ENCODE measurements around the gene MRPL41.
A peak's percentile ranks its signal among the peaks of the same experiment; 100 is the strongest.
"Not testable (repeated sequence)": the region's sequence is repeated elsewhere in the genome, so short reads cannot be mapped to it uniquely, and the experiment has no call there.

MRPL41 gene

DNA sequence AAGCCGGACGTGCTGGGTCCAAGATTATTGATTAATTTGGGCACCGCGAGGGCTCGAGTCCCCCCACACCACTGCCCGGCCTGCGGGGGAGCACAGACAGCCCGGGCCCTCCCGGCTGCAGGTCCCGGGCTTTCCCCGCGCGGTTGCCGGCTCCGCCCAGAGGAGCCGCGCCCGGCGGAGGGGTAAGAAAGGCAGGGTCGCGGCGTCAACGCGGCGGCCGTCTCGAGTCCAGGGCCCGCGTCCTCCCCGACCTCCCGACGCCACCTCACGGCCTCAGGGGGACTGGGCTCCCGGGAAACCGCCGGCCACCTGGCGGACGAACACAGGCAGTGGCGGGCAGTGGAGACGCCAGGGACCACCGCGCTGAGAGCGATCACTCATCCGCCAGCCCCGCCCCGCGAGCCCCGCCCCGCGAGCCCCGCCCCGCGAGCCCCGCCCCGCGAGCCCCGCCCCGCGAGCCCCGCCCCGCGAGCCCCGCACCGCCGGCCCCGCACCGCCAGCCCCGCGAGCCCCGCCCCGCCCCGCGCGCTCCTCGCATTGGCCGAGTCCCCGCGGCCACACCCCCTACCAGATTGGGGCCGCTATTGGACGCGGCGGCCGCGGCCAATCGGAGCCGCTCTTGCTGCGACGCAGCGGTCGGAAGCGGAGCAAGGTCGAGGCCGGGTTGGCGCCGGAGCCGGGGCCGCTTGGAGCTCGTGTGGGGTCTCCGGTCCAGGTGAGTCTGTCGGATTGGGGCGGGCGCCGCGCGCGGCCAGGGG, at the start of gene MRPL41:
Gene MRPL41 (plus strand): TSS at position 616 of the 758 bp plus-strand sequence. CDS start 203 bp downstream, outside the sequence.
- peak; percentile 87 for DNase-seq (ENCODE audit: low read depth)

DNA sequence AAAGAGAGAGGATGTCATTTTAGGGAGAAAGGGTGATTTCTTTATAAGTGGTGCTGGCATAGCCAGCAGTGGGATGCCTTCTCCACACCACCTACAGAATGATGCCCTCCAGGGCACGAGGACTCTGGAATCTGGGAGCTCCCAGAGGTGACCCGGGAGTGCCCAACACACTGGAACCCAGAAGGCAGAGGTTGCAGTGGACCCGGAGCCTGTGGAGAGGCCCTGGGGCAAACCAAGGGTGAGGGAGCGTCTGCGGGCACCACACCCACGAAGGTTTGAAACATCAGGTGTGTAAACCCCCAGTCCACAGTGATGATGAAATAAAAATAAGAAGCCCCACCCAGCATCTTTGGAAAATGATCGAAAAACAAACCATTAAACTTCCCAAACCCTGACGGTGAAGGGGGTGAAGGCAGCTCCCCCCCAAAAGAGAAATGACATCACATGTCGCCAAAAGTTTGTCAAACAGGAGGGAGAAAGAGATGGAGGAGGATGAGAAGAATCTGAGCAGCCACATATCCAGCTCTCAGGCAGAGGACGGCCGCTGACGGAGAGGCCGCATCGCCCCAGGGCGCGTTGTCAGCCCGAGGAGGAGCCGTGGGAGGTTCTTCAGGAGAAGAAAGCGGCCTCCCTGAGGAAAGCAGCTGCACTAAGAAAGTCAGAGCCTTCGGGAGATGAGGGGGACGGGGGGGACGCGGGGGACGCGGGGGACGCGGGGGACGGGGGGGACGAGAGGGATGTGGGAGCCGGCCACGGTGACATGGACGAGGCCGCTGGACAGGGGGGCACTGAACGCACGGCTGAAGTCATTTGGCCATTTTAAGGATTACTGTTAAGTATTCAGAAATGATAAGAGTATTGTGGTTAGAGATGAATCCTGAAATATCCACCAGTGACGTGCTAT, 49.4 kb upstream of the MRPL41 start:
- DNase-seq (ENCODE audit: low read depth): peak; percentile 21

DNA sequence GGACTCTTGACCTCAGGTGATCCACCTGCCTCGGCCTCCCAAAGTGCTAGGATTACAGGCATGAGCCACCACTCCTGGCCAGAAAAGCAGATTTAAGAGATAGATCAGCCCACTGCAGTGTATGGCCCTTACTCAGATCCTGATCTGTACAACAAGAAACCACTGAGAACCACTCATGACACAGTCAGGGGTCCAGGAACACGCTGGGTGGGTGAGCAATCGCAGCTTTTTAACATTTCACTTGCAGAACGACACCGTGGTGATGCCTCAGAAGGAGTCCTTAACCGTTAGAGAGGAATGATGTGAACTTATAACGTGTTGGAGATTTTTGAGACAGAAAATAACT, 47.3 kb upstream of the MRPL41 start:
- no peak for DNase-seq (ENCODE audit: low read depth)

DNA sequence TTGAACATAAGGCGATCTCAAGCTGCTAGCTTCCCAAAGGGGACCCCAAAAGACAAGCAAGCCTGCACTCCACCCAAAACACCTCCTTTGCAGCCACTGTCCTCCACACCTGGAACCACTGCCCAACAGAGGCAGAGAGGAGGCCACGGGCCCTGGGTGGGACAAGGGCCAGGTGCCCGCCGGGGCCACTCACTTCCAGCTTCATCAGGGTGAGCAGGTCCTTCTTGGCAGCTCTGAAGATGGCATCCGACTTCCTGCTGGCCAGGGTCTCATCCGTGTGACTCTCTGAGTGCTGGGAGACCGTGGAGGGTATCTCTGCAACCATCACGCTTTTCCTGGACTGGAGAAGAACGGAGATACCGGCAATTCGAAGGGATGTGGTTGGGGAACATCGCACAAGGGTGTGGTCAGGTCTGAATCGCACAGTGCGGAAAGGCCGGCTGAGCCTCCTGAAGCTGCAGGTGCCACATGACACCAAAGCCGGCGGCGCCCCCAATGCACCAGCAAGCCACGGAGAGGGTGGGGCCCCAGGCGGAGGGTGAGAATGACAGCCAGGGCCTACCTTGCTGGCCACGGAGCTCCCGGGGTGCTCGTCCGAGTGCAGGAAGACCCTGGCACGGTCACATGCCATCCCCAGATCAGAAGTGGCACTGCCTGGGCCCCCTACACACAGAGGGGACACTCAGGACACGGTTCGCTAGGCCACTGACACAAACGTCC, 46.1 kb upstream of the MRPL41 start:
- DNase-seq (ENCODE audit: low read depth): no peak

DNA sequence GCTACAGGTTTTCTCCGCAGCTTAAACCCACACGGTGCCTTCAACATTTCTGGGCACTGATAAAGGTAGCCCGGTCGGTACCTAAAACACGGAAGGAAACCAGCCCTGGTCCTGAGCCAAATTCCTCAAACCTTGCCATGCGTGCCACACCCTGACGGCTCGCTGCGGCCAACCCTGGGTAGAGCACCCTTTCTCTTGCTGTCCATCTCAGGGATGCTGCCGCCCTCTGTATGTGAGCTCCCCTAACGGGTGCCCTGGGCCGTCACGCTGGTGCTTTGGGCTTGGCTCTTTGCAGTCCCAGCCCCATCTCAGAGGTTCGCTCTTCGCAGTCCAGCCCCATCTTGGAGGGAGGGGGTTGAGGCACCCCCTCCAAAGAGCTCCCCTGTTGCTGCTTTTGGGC, 45.4 kb upstream of the MRPL41 start:
- no peak for DNase-seq (ENCODE audit: low read depth)

DNA sequence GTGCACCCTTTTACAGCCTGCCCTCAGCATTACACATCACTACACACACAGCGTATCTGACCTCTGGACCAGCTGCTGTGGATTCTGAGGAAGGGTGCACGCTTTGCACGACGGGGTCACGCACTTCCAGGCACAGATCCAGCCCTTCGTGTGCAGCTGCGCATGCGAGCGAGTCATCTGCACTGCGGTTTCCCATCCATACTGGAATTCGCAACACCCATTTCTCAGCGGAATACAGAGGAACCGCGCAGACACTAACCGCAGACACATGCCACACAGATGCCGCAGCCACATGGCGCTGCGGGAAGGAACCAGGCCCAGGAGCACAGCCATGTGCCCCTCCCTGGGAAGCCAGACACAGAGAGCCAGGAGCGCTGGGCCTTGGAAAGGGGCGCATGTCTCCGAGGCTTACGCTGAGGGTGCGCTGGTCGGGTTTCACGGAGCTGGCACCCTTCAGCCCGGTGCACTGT, 44.9 kb upstream of the MRPL41 start:
- DNase-seq (ENCODE audit: low read depth): peak; percentile 9

DNA sequence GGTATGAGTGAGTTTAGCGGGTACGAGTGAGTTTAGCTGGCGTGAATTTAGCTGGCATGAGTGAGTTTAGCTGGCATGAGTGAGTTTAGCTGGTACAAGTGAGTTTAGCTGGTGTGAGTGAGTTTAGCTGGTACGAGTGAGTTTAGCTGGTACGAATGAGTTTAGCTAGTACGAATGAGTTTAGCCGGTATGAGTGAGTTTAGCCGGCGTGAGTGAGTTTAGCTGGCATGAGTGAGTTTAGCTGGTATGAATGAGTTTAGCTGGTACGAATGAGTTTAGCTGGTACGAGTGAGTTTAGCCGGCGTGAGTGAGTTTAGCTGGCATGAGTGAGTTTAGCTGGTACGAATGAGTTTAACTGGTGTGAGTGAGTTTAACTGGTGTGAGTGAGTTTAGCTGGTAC, 42.5 kb upstream of the MRPL41 start:
- DNase-seq (ENCODE audit: low read depth): no peak

DNA sequence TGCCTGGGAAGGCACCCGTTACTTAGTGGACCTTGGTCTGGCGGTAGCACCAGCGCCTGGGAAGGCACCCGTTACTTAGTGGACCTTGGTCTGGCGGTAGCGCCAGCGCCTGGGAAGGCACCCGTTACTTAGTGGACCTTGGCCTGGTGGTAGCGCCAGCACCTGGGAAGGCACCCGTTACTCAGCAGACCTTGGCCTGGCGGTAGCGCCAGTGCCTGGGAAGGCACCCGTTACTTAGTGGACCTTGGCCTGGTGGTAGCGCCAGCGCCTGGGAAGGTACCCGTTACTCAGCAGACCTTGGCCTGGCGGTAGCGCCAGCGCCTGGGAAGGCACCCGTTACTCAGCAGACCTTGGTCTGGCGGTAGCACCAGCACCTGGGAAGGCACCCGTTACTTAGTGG, 40.6 kb upstream of the MRPL41 start:
- not testable (repeated sequence) for DNase-seq (ENCODE audit: low read depth)

DNA sequence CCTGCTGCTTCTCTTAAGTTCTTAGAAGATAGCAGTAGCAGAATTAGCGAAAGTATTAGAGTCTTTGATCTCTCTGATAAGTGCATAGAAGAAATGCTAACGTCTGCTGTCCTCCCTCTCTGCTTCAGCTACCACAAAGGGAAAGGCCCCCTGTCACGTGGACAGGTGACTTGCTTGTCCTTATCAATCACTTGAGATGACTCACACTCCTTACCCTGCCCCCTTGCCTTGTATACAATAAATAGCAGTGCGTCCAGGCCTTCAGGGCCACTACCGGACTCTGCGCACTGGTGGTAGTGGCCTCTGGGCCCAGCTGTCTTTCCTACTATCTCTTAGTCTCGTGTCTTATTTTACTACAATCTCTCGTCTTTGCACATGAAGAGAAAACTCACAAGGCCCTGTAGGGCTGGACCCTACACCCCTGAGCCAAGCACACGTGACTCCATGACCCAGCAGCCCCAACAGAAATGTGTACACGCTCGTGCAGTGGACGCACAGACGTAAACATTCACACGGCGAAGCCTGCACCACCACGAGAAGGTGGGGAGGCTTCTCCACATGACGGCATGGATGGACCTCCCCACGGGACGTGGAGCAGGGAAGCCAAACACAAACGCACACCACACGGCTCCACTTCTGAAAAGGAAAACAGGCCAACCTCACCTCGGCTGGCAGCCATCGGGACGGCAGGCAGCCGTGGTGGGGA, 39.8 kb upstream of the MRPL41 start:
- no peak for DNase-seq (ENCODE audit: low read depth)

DNA sequence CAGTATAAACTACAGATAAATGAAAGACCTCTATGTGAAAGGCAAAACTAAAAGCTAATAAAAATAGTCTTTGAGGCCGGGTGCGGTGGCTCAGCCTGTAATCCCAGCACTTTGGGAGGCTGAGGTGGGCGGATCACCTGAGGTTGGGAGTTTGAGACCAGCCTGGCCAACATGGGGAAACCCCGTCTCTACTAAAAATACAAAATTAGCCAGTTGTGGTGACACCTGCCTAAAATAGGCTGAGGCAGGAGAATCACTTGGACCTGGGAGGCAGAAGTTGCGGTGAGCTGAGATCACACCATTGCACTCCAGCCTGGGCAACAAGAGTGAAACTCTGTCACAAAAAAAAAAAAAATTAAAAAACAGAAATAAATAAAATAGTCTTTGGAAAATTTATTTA, 38.5 kb upstream of the MRPL41 start:
- not testable (repeated sequence) for DNase-seq (ENCODE audit: low read depth)

DNA sequence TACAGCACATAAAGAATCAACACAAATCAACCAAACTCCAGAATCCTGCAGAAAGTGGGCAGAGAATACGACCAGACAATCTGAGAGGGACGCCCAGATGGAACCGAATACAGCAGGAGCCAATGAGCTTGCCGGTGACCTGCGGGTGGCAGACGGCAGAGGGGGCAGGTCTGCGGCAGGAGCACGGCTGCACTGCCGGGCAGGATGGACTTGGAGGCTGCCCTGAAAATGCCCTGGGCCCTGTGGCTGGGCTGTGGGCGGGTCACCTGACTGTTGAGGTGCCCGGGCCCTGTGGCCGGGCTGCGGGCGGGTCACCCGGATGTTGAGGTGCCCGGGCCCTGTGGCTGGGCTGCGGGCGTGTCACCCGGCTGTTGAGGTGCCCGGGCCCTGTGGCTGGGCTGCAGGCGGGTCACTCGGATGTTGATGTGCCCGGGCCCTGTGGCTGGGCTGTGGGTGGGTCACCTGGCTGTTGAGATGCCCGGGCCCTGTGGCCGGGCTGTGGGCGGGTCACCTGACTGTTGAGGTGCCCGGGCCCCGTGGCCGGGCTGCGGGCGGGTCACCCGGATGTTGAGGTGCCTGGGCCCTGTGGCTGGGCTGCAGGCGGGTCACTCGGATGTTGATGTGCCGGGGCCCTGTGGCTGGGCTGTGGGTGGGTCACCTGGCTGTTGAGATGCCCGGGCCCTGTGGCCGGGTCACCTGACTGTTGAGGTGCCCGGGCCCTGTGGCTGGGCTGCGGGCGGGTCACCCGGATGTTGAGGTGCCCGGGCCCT, 37.7 kb upstream of the MRPL41 start:
- DNase-seq (ENCODE audit: low read depth): not testable (repeated sequence)

DNA sequence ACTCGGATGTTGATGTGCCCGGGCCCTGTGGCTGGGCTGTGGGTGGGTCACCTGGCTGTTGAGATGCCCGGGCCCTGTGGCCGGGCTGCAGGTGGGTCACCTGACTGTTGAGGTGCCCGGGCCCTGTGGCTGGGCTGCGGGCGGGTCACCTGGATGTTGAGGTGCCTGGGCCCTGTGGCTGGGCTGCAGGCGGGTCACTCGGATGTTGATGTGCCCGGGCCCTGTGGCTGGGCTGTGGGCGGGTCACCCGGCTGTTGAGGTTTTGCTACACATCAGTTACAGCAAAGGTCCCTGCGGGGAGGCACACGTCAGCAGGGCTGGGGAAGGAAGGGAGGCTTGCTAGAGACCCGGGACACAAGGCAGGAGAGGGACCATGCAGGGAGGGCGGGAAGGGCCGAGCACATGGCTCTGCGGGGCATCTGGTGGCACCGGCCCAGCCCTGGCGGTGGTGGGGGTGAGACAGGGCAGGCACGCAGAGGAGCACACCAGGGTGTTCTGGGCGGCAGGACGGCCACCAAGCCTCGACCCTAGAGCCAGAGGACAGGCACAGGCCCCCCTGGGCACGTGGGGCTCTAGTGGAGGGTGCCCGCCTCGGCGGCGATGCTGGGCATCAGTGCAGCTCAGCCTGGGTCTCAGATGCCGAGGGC, 36.9 kb upstream of the MRPL41 start:
- DNase-seq (ENCODE audit: low read depth): no peak

DNA sequence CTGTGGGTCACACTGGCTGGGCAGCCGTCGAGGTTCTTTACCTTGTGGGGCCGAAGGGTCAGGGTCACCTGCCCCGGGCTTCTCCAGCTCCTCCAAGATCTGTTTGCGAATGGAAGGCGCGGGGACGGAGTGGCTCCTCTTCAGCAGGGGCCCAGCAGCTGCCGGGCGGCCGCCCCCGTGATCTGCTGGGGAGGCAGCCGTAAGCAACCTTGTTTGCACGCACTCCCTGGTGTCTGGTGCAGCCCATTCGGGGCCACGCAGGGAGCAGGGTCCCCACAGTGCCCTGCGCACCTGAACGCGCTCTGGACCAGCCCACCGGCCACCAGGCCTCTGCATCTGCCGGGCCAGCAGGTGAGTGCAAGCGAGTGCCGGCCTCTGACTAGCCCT, 36.3 kb upstream of the MRPL41 start:
- no peak for DNase-seq (ENCODE audit: low read depth)

DNA sequence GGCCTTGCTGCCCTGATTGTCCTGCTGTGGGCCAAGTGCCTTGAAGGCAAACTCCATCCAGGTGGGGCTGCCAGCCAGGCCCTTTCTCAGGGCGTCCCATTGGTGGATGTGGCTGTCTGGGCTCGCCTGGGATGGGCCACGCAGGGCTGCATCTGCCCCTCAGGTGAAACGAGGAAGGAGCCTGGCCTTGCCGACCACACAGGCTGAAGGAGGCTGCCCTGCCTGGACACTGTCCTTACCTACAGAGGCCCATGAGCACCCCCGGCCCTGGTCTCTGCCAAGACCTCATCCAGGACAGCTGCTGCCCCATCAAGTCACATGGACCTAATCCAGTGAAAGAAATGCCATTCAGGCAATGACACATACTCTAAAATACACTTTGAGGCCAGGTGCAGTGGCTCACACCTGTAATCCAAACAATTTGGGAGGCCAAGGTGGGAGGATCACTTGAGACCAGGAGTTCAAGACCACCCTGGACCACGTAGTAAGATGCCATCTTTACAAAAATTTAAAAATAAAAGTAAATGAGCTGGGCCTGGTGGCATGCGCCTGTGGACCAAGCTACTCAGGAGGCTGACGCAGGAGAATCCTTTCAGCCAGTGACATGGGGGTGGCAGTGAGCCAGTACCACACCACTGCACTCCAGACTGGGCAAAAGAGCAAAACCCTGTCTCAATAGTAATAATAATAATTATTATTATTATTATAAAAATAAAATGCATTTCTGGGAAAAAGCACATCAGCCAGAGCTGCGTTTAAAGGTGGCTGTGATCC, 35.3 kb upstream of the MRPL41 start:
- DNase-seq (ENCODE audit: low read depth): no peak

DNA sequence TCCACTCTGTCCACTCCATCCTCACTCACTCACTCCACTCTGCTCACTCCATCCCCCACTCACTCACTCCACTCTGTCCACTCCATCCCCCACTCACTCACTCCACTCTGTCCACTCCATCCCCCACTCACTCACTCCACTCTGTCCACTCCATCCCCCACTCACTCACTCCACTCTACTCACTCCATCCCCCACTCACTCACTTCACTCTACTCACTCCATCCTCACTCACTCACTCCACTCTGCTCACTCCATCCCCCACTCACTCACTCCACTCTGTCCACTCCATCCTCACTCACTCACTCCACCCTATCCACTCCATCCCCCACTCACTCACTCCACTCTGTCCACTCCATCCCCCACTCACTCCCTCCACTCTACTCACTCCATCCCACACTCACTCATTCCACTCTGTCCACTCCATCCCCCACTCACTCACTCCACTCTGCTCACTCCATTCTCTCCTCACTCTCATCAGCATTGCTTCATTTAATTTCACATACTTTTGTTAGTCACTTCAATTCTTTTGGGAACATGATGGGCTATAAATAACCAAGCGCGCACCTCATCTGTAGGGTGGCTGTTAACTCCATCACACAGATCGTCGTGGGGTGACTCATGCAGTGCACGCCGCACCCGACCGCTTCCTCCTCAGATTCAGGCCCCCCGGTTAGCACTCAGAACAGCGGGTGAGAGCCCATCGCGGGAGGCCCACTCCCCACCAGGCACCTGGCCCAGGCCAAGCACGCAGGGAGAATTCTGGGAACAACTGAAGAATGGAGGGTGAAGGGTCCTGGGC, 32.8 kb upstream of the MRPL41 start:
- DNase-seq (ENCODE audit: low read depth): peak; percentile 25

DNA sequence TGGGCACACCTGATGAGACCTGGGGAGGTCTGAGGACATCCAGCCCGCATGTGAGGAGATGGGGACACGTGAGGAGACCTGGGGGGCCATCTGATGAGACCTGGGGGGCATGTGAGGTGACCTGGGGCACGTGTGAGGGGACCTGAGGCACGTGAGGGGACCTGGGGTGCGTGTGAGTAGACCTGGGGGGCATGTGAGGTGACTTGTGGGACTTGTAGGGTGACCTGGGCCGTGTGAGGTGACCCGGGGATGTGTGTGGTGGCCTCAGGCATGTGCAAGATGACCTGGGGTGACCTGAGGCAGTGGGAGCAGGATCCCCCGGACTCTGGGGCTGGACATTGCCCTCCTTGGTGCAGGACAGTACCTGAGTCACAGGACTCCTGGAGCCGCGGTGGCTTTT, 32.1 kb upstream of the MRPL41 start:
- no peak for DNase-seq (ENCODE audit: low read depth)

DNA sequence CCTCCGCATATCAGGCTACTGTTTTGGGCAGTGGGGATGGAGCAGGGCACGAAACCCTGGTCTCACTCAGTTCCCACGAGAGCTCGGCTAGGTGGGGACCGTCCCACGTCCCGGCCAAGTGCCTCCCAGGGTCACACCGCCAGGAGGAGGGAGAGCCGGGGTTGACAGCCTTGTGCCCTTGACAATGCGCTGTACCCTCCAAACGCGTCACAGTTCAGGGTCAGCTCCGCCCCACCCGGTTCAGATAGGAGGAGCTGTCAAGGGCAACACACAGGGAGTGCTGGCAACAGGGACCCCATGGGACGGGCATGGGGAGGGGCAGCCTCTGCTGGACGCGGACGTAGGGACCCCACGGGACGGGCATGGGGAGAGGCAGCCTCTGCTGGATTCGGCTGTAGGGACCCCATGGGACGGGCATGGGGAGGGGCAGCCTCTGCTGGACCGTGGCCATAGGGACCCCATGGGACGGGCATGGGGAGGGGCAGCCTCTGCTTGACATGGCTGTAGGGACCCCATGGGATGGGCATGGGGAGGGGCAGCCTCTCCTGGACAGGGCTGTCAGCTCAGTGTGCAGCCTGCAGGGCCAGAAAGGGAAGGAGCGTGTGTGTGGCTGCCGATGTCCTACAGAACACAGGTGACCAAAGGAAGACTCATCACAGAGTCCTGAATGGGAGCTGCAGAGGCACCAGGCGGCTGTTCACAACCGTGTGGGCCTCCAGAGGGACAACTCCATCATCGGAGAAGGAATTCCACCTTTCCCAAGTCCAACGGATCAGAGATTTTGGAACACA, 30.9 kb upstream of the MRPL41 start:
- DNase-seq (ENCODE audit: low read depth): no peak

DNA sequence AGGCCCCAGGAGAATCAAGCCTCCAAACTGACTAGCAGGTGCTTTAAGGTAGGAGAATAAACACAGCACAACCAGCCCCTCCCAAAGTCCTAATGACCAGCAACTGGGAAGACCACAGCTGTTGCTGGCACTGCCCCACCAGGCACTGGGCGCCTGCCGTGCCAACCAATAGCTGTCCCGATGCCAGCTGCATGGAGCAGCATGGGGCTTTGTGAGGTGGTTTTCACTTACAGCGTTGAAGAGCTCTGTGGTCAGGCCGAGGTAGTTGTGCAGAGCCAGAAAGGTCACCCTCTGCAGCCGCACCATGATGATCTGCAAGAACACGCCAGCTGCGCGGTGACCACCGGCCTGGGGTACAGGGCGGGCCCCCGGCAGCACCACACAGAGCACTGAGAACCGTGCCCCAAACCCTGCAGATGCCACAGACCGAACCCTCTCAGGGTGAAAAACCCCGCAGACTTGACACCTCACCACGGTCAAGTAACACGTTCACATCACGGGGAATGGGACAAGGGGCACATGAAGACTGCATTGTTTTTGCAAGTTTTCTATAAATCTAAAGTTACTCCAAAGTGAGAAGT, 30.2 kb upstream of the MRPL41 start:
- no peak for DNase-seq (ENCODE audit: low read depth)
